ENCODE measurements around the gene CISD3. TPM values are rescaled to one million over a fixed set of nuclear protein-coding genes. Genes with fewer than 3 reads are reported as not detected.

CISD3 gene
- total and polyA plus RNA-seq, 2 of the 8 experiments (the other 6 are each of a cell fraction or from before 2014, with no cell fraction given), result 9.4 to 11.1 TPM

DNA sequence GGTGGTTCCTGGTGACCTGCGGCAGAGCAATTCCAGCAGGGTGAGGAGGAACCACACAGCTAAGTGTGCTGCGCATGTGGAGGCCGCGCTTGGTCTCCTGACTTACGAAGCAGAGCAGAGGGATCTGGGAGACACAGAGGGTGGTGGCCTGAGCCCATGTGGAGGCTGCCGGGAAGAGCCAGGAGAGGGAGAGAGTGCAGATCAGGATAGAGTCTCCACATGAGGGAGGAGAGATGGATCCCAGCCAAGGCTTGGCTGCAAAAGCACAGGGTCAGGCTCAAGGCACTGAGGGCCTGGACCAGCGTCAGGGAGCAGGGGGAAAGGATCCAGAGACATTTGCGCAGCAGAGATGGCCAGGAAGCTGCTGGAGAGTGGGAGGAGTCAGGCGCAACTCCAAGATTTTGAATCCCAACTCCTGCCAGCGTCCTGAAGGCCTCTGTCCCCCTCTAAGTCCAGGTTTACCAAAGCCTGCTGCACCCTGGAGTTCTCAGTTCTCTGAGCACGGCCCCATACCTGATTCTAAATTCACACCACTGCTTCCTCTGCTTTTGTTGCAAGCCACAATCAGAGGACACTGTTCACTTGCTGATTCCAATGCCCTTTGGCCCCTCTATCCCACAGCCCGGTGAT lies 36.3 kb upstream of the CISD3 start:
- H2AFZ ChIP-seq (ENCODE audit: low read length), result no peak overlapping the region
- no peak overlapping the region for H3K4me3 ChIP-seq (ENCODE audit: extremely low read depth in 1 of 4, insufficient read depth in 2 of 4, low read depth in 3 of 4, low read length in 4 of 4)
- peaks cover 0 to 3% of the 10 kb centered on the region in 2 experiments for H4K20me1 ChIP-seq (replicated peaks in 1 of 2; ENCODE audit: control insufficient read depth in 1 of 2, insufficient read depth in 2 of 2, low read length in 2 of 2)
- DNase-seq (ENCODE audit: low read depth in 1 of 2, low spot score in 2 of 2) (no peak), FAIRE-seq (no peak)
- no peak overlapping the region for H3K4me2 ChIP-seq (ENCODE audit: insufficient read depth in 1 of 2, low read depth in 2 of 2, low read length in 2 of 2)
- H3K27ac ChIP-seq (ENCODE audit: low read depth, low read length), result no peak overlapping the region
- no peak overlapping the region for H2BK5ac ChIP-seq (ENCODE audit: low read depth, low read length)
- H2BK20ac ChIP-seq (ENCODE audit: low read length), result no peak overlapping the region
- H2BK120ac ChIP-seq (replicated peaks; ENCODE audit: low read depth, low read length), result no peak overlapping the region
- H2BK15ac ChIP-seq (ENCODE audit: low read length), result 0 out of 2 replicates have a peak overlapping the region, but pooled peaks have one; percentile 88
- no peaks in the 10 kb centered on the region for H3K4me1 ChIP-seq (replicated peaks in 1 of 4; ENCODE audit: control insufficient read depth in 3 of 4, insufficient read depth in 4 of 4, low read length in 3 of 4)
- no peak overlapping the region; the same call in 1 of the 2 replicates for H4K8ac ChIP-seq (ENCODE audit: extremely low read depth, insufficient read depth, low read length)
- H3K79me2 ChIP-seq (ENCODE audit: control insufficient read depth in 1 of 2, insufficient read depth in 2 of 2, low read length in 2 of 2), result no peaks in the 10 kb centered on the region
- H4K91ac ChIP-seq (replicated peaks; ENCODE audit: insufficient read length, low read length), result no peak overlapping the region
- H2AK5ac ChIP-seq (ENCODE audit: low read depth, low read length), result peak overlapping the region; percentile 66; the same call in 1 of the 2 replicates
- no peaks in the 10 kb centered on the region for H3K79me1 ChIP-seq (ENCODE audit: low read depth, low read length)
- H3K18ac ChIP-seq (ENCODE audit: extremely low read depth, low read length), result no peak overlapping the region
- H3K23me2 ChIP-seq (ENCODE audit: low read depth, low read length), result no peaks in the 10 kb centered on the region
- no peak overlapping the region for H4K5ac ChIP-seq (ENCODE audit: insufficient read length, low read depth, low read length)
- WGBS, 2 experiments (ENCODE audit: extremely low coverage in 1 of 2, insufficient coverage in 1 of 2, insufficient read length in 1 of 2, insufficient replicate concordance in 2 of 2, low coverage in 1 of 2, low lambda C conversion rate in 2 of 2, missing lambda C conversion rate in 1 of 2), result 82% methylated on average over 12 of the region's 12 CpGs; no CpG with 5 or more reads in 1 of the 2 experiments
- ChIA-PET CTCF (ENCODE audit: partially characterized antibody) (interaction anchor here (1.4 to 9.6 kb wide), 5 partner anchors 12 to 41 kb away, joined by 3 to 141 read pairs (median 6); partner anchors contain the start of gene EPOP), POLR2A (ENCODE audit: partially characterized antibody) (interaction anchor here (1.0 to 1.7 kb wide), 2 partner anchors 10 to 16 kb away, joined by 4 read pairs; no protein-coding TSS in a partner anchor)
- no peaks in the 10 kb centered on the region for H3K9me3 ChIP-seq (ENCODE audit: insufficient read depth in 2 of 2, low read depth in 1 of 2, low read length in 1 of 2)
- no peak overlapping the region for H3K23ac ChIP-seq (ENCODE audit: insufficient read length)
- H3K14ac ChIP-seq (ENCODE audit: insufficient read length), result no peak overlapping the region
- no peak overlapping the region for H3K9ac ChIP-seq (replicated peaks in 1 of 4; ENCODE audit: extremely low read depth in 1 of 4, low read depth in 3 of 4, low read length in 3 of 4)
- peaks cover 0 to 22% (median 20%) of the 10 kb centered on the region in 4 experiments; a peak in 6 of 7 replicates for H3K27me3 ChIP-seq (replicated peaks in 1 of 4; ENCODE audit: control insufficient read depth in 3 of 4, extremely low read depth in 1 of 4, insufficient read depth in 3 of 4, low read length in 3 of 4)
- H2BK12ac ChIP-seq (ENCODE audit: low read depth, low read length), result no peak overlapping the region
- no peaks in the 10 kb centered on the region for H3K36me3 ChIP-seq (ENCODE audit: control insufficient read depth in 2 of 4, insufficient read depth in 4 of 4, low read length in 3 of 4)
- H3K56ac ChIP-seq (replicated peaks; ENCODE audit: insufficient read length, low read depth, low read length), result no peak overlapping the region
- H3K4ac ChIP-seq (replicated peaks; ENCODE audit: insufficient read length, low read depth, low read length), result no peak overlapping the region
- TF ChIP-seq POLR2A (IDR thresholded peaks at IDR 0.05; ENCODE audit: control extremely low read depth in 1 of 2, low read depth in 2 of 2, low read length in 2 of 2) (no peak), CHD1 (IDR thresholded peaks at IDR 0.05; ENCODE audit: low read depth, low read length) (no peak), CEBPB (IDR thresholded peaks at IDR 0.05; ENCODE audit: low read depth, low read length) (no peak), TEAD4 (IDR thresholded peaks at IDR 0.05; ENCODE audit: low read depth, low read length) (no peak), GABPA (IDR thresholded peaks at IDR 0.05; ENCODE audit: borderline replicate concordance, insufficient read depth, low read length) (no peak), HDAC2 (IDR thresholded peaks at IDR 0.05; ENCODE audit: borderline replicate concordance in 1 of 2, low read depth in 2 of 2, low read length in 2 of 2) (no peak), RXRA (IDR thresholded peaks at IDR 0.05; ENCODE audit: insufficient read depth, low read depth, low read length) (no peak)

All from H1 (cell line).